Trophoblast cell (in vitro differentiated cells and primary cell): ENCODE measurements around the gene KLF7.

Source experiments
- DNase-seq, 2 donors: peaks; one replicate each; pipeline ENCODE4 v3.0.0-alpha.2; 2016
- H2AFZ ChIP-seq: 2 replicates; pipeline ENCODE4 v1.6.1; 2013; ENCODE audit warnings: low read length, moderate library complexity, mild to moderate bottlenecking; ENCODE audit not compliant: insufficient read depth, poor library complexity
- H2AK5ac ChIP-seq: 2 replicates; pipeline ENCODE4 v1.6.1; 2013; ENCODE audit warnings: mild to moderate bottlenecking, low read length
- H2BK120ac ChIP-seq: 2 replicates; pipeline ENCODE4 v1.6.1; 2013; ENCODE audit warnings: low read length, mild to moderate bottlenecking, moderate library complexity; ENCODE audit not compliant: insufficient read depth, poor library complexity
- H2BK12ac ChIP-seq: 2 replicates; pipeline ENCODE4 v1.6.1; 2013; ENCODE audit warnings: mild to moderate bottlenecking, low read length, moderate library complexity
- H2BK5ac ChIP-seq: 2 replicates; pipeline ENCODE4 v1.6.1; 2013; ENCODE audit warnings: low read length, low read depth, moderate library complexity, mild to moderate bottlenecking; ENCODE audit not compliant: poor library complexity
- H3K14ac ChIP-seq: 2 replicates; pipeline ENCODE4 v1.6.1; 2013; ENCODE audit warnings: mild to moderate bottlenecking, low read length
- H3K18ac ChIP-seq: 2 replicates; pipeline ENCODE4 v1.6.1; 2013; ENCODE audit warnings: mild to moderate bottlenecking, low read length
- H3K23ac ChIP-seq: 2 replicates; pipeline ENCODE4 v1.6.1; 2013; ENCODE audit warnings: low read length
- H3K27ac ChIP-seq: 2 replicates; pipeline ENCODE4 v1.5.1; 2013; ENCODE audit warnings: low read depth, mild to moderate bottlenecking, inconsistent platforms, low read length, moderate library complexity
- H3K27me3 ChIP-seq: 2 replicates; pipeline ENCODE4 v1.6.1; 2013; ENCODE audit warnings: inconsistent platforms, mild to moderate bottlenecking, low read length, moderate library complexity; ENCODE audit not compliant: insufficient read depth
- H3K36me3 ChIP-seq, 2 experiments: 1 replicate in 1 of 2; 2 replicates in 1 of 2; pipeline ENCODE4 v1.6.1; 2013; ENCODE audit warnings: low read length in 2 of 2, mild to moderate bottlenecking in 2 of 2, moderate library complexity in 1 of 2; ENCODE audit not compliant: insufficient read depth in 2 of 2, control insufficient read depth in 1 of 2
- H3K4ac ChIP-seq: 2 replicates; pipeline ENCODE4 v1.6.1; 2013; ENCODE audit warnings: low read depth, mild to moderate bottlenecking, low read length, moderate library complexity
- H3K4me1 ChIP-seq, 2 experiments: 1 replicate in 1 of 2; 2 replicates in 1 of 2; pipeline ENCODE4 v1.6.1; 2013; ENCODE audit warnings: low read length in 2 of 2, mild to moderate bottlenecking in 2 of 2, moderate library complexity in 1 of 2; ENCODE audit not compliant: insufficient read depth in 2 of 2, control insufficient read depth in 1 of 2
- H3K4me2 ChIP-seq: 2 replicates; pipeline ENCODE4 v1.6.1; 2013; ENCODE audit warnings: inconsistent platforms, mild to moderate bottlenecking, low read length, moderate library complexity
- H3K4me3 ChIP-seq: 2 replicates; pipeline ENCODE4 v1.5.1; 2013; ENCODE audit warnings: mild to moderate bottlenecking, low read depth, low read length, inconsistent platforms
- H3K79me1 ChIP-seq: one replicate; pipeline ENCODE4 v1.6.1; 2013; ENCODE audit warnings: low read length
- H3K79me2 ChIP-seq: 2 replicates; pipeline ENCODE4 v1.6.1; 2013; ENCODE audit warnings: low read length, mild to moderate bottlenecking; ENCODE audit not compliant: control insufficient read depth, insufficient read depth, poor library complexity
- H3K9ac ChIP-seq: 2 replicates; pipeline ENCODE4 v1.6.1; 2013; ENCODE audit warnings: mild to moderate bottlenecking, low read length
- H3K9me3 ChIP-seq: 2 replicates; pipeline ENCODE4 v1.6.1; 2013; ENCODE audit warnings: low read depth, mild to moderate bottlenecking, control low read depth, inconsistent platforms, low read length; ENCODE audit not compliant: insufficient read depth
- H4K12ac ChIP-seq: 2 replicates; pipeline ENCODE4 v1.6.1; 2013; ENCODE audit warnings: low read depth, mild to moderate bottlenecking, low read length, moderate library complexity
- H4K8ac ChIP-seq: 2 replicates; pipeline ENCODE4 v1.6.1; 2013; ENCODE audit warnings: low read depth, mild to moderate bottlenecking, low read length, moderate library complexity
- H4K91ac ChIP-seq: one replicate; pipeline ENCODE4 v1.6.1; 2013; ENCODE audit warnings: low read depth, mild to moderate bottlenecking, low read length, moderate library complexity
- WGBS: extraction: QIAGEN DNeasy Blood & Tissue Kit; methylation state at CpG from one replicate; pipeline ENCODE4 v1.1.7; 2013; ENCODE audit warnings: missing lambda C conversion rate; ENCODE audit not compliant: insufficient read length, insufficient coverage; ENCODE audit errors: extremely low coverage; 5-methylcytosine and 5-hydroxymethylcytosine counted together

Gene KLF7

DNA sequence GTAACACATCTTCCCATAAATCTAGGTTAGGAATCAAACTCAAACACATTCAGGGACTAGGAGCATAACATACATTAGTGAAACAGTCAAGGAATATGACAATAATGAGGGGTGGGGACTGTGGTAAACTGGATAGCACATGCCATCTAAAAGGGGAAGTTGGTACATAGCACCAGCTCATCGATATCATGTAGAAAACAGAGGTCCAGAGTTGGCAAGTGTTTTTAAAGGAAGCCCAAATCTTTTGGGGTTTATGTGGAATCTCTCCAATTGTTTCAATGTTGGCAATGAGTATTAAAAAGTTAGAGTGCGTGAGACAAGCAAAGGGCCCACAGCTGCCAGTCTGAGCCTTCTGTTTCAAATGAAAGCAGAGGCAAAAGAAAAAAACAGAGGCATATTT is 24.4 kb downstream of the KLF7 start:
- H3K79me2 ChIP-seq, result no peaks in the 10 kb centered on the region
- peaks cover 4 to 15% of the 10 kb centered on the region in 2 experiments for H3K4me1 ChIP-seq
- no peak overlapping the region for H3K18ac ChIP-seq
- no peak overlapping the region for H2BK12ac ChIP-seq
- H4K91ac ChIP-seq, result no peak overlapping the region
- no peaks in the 10 kb centered on the region for H3K9me3 ChIP-seq
- H2AK5ac ChIP-seq, result no peak overlapping the region
- no peak overlapping the region for H3K23ac ChIP-seq
- no peaks in the 10 kb centered on the region for H3K79me1 ChIP-seq
- H3K4me2 ChIP-seq, result no peak overlapping the region
- no peaks in the 10 kb centered on the region for H3K27me3 ChIP-seq
- no peak overlapping the region for H2BK120ac ChIP-seq
- WGBS, result no CpG with 5 or more reads among the region's 2 CpGs
- no peak for DNase-seq
- H3K9ac ChIP-seq, result no peak overlapping the region
- H2AFZ ChIP-seq, result no peak overlapping the region
- no peak overlapping the region for H4K8ac ChIP-seq
- H3K4me3 ChIP-seq, result no peak overlapping the region
- peak overlapping the region; percentile 35 for H3K4ac ChIP-seq
- no peak overlapping the region for H4K12ac ChIP-seq
- H3K36me3 ChIP-seq, result no peaks in the 10 kb centered on the region
- no peak overlapping the region for H2BK5ac ChIP-seq
- H3K27ac ChIP-seq, result no peak overlapping the region
- H3K14ac ChIP-seq, result no peak overlapping the region

DNA sequence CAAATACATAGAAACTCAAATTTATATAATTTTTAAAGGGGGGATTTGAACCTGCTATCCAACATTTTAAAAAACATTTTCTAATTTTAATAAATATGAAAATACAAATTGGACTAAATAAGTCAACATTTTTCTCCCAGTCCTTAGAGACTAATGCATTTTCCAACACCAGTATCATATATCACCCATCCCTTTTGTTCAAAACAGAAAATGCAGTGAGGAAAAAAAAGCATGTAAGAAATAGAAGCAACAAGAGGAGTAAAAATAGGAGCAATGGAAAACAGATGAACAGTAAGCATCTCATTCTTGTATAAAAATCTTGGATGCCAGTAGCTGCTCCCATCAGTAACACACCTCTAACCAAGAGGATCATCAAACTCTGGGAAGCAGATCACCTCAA is 25.5 kb downstream of the KLF7 start:
- Histone ChIP-seq H3K9ac (no peak overlapping the region), H3K4me1 (peaks cover 4 to 15% of the 10 kb centered on the region in 2 experiments)

DNA sequence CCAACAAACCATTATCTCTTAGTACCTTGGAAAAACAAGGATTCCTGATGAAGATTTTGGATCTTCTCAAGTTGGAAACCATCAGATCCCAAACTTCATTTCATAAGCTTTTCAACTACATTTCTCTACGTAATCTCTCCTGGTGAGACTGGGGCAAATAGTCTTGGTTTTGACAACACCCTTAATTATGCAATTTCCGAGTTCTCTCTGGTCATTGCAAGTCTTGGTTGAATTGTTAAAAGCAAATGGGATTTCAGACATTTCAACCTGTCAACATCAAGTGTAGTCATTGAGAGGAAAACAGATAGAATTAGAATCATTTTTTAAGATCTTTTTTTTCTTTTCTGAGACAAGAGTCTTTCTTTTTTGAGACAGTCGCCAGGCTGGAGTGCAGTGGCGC is 26.2 kb downstream of the KLF7 start:
- no CpG with 5 or more reads among the region's 4 CpGs for WGBS
- H2AK5ac ChIP-seq, result no peak overlapping the region

More for the DNA sequence above, 25.5 kb downstream of the KLF7 start:
- no peak overlapping the region for H2AFZ ChIP-seq
- H4K8ac ChIP-seq, result no peak overlapping the region
- H4K12ac ChIP-seq, result no peak overlapping the region
- no peaks in the 10 kb centered on the region for H3K79me2 ChIP-seq
- no peak overlapping the region for H3K27ac ChIP-seq
- H2BK5ac ChIP-seq, result no peak overlapping the region
- no peak overlapping the region for H3K4ac ChIP-seq
- H3K14ac ChIP-seq, result no peak overlapping the region
- no peak for DNase-seq
- no peaks in the 10 kb centered on the region for H3K27me3 ChIP-seq
- no peak overlapping the region for H3K23ac ChIP-seq
- no peak overlapping the region for H4K91ac ChIP-seq
- no peak overlapping the region for H2AK5ac ChIP-seq
- no peaks in the 10 kb centered on the region for H3K79me1 ChIP-seq
- no peak overlapping the region for H2BK12ac ChIP-seq
- no peaks in the 10 kb centered on the region for H3K36me3 ChIP-seq
- H3K9me3 ChIP-seq, result no peaks in the 10 kb centered on the region
- H3K4me3 ChIP-seq, result no peak overlapping the region
- no peak overlapping the region for H2BK120ac ChIP-seq
- no peak overlapping the region for H3K4me2 ChIP-seq
- no peak overlapping the region for H3K18ac ChIP-seq

DNA sequence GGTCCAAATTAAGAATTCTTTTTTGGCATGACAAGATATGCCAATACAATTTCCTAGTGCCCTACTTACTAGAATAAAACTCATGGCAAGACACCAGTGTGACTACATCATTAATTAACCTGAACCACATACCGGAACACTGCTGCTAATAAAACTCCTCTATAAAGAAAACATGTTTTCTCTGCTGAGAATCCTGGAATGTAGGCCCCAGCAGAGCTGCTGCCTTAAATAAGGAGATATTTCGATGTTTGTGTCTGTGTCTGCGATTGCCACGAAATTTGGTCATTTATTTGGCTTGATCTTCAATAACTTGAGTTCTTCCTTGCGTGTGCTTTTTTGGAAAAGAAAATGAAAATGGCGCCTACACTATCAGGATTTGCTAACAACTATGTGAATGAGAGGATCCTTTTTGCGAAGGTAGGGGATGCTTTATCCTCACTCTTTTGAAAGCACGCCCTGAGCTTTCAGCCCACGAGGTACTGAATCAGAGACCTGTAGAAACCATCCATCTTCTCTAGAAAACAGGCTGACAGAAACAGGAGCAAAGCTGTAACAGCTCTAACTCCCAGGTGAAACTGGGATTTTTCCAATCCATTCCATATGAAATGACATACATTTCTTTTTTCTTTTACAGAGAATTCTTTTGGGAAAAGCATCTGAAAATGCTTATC is 27.0 kb downstream of the KLF7 start:
- Histone ChIP-seq H4K91ac (no peak overlapping the region), H3K4me2 (no peak overlapping the region), H2BK5ac (no peak overlapping the region), H3K18ac (no peak overlapping the region), H2BK12ac (no peak overlapping the region), H3K4me3 (no peak overlapping the region), H4K8ac (no peak overlapping the region), H3K9ac (no peak overlapping the region), H3K23ac (no peak overlapping the region), H3K79me2 (no peaks in the 10 kb centered on the region), H2AFZ (no peak overlapping the region), H3K36me3 (no peaks in the 10 kb centered on the region), H3K27ac (no peak overlapping the region), H4K12ac (no peak overlapping the region), H3K14ac (no peak overlapping the region), H3K9me3 (no peaks in the 10 kb centered on the region), H3K4me1 (peaks cover 10 to 16% of the 10 kb centered on the region in 2 experiments), H3K4ac (no peak overlapping the region), H3K27me3 (no peaks in the 10 kb centered on the region), H2AK5ac (no peak overlapping the region), H3K79me1 (no peaks in the 10 kb centered on the region), H2BK120ac (no peak overlapping the region)
- WGBS, result no CpG with 5 or more reads among the region's 9 CpGs
- DNase-seq, result no peak

More for the DNA sequence above, 26.2 kb downstream of the KLF7 start:
- Histone ChIP-seq H3K4me1 (peaks cover 5 to 16% of the 10 kb centered on the region in 2 experiments), H3K9me3 (no peaks in the 10 kb centered on the region), H3K4me3 (no peak overlapping the region), H4K91ac (no peak overlapping the region), H2BK120ac (no peak overlapping the region), H2BK5ac (no peak overlapping the region), H3K79me2 (no peaks in the 10 kb centered on the region), H3K36me3 (no peaks in the 10 kb centered on the region), H3K27ac (no peak overlapping the region), H3K18ac (no peak overlapping the region), H2BK12ac (no peak overlapping the region), H3K9ac (no peak overlapping the region), H3K23ac (no peak overlapping the region), H3K79me1 (no peaks in the 10 kb centered on the region), H4K8ac (no peak overlapping the region), H2AFZ (no peak overlapping the region), H3K4me2 (no peak overlapping the region), H3K27me3 (no peaks in the 10 kb centered on the region), H3K4ac (no peak overlapping the region), H3K14ac (no peak overlapping the region), H4K12ac (no peak overlapping the region)
- peak in 1 of 2 donors; percentile 31 for DNase-seq
